Fibroblast of pulmonary artery (primary cell): ENCODE data around the gene ZNF175.
A peak's percentile ranks its signal among the peaks of the same experiment; 100 is the strongest.

Experiments used
- DNase-seq: peaks from one replicate; pipeline ENCODE4 v3.0.0-alpha.2; 2010; ENCODE audit warnings: low read depth
- H3K4me3 ChIP-seq: replicated peaks from 2 replicates; pipeline ENCODE4 v1.5.1; 2011; ENCODE audit warnings: low read depth, mild to moderate bottlenecking, control low read depth, low read length, moderate library complexity
- TF ChIP-seq, protein P1 (sequence below): IDR thresholded peaks from 2 replicates; pipeline ENCODE4 v1.5.1; 2011; ENCODE audit warnings: mild to moderate bottlenecking, control low read depth, low read length, inconsistent platforms; ENCODE audit errors: missing control alignments

Gene ZNF175

DNA sequence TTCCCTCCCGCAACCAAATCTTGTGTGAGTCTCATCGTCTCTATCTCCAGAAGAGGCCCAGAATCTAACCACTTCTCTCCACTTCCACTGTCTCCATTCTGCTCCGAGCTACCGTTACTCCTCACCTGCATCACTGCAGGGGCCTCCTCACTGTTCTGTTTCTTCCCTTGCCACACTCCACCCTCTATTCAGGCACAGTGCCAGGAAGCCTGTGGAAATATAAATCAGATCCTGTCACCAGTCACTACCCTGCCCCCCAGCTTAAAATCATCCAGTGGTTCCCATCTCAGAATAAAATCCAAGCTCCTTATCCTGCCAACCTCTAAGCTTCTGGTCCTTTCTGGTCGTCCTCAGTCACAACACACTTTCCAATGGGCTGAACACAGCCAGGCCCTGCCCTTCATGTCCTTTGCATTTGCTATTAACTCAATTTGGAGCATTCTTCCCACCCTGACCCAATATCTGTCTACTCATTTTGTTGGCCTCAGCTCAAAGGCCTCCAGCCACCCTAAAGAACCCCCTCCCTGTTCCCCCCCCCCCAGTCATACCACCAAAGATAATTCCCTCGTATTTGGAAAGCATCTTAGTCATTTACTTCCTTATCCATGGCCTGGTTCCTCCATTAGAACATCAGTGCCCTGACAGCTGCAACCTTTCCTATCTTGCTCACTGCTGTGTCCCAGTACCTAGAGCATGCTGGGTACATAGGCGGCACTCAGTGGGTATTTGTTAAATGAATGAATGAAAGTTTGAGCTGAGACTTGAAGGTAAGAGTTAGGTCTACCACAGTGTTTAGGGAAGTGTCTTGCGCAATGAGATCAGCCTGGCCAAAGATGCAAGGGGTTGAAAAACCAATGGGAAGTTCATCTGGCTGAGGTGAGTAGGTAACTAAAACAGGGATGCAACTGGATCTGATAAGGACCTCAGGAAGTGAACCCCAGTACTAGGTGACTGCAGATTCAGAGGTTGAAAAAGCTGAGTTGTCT, 24.4 kb downstream of the ZNF175 start:
- TF ChIP-seq, protein P1, sequence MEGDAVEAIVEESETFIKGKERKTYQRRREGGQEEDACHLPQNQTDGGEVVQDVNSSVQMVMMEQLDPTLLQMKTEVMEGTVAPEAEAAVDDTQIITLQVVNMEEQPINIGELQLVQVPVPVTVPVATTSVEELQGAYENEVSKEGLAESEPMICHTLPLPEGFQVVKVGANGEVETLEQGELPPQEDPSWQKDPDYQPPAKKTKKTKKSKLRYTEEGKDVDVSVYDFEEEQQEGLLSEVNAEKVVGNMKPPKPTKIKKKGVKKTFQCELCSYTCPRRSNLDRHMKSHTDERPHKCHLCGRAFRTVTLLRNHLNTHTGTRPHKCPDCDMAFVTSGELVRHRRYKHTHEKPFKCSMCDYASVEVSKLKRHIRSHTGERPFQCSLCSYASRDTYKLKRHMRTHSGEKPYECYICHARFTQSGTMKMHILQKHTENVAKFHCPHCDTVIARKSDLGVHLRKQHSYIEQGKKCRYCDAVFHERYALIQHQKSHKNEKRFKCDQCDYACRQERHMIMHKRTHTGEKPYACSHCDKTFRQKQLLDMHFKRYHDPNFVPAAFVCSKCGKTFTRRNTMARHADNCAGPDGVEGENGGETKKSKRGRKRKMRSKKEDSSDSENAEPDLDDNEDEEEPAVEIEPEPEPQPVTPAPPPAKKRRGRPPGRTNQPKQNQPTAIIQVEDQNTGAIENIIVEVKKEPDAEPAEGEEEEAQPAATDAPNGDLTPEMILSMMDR, result no peak
- peak overlapping the region; percentile 75 for H3K4me3 ChIP-seq
- DNase-seq, result no peak

DNA sequence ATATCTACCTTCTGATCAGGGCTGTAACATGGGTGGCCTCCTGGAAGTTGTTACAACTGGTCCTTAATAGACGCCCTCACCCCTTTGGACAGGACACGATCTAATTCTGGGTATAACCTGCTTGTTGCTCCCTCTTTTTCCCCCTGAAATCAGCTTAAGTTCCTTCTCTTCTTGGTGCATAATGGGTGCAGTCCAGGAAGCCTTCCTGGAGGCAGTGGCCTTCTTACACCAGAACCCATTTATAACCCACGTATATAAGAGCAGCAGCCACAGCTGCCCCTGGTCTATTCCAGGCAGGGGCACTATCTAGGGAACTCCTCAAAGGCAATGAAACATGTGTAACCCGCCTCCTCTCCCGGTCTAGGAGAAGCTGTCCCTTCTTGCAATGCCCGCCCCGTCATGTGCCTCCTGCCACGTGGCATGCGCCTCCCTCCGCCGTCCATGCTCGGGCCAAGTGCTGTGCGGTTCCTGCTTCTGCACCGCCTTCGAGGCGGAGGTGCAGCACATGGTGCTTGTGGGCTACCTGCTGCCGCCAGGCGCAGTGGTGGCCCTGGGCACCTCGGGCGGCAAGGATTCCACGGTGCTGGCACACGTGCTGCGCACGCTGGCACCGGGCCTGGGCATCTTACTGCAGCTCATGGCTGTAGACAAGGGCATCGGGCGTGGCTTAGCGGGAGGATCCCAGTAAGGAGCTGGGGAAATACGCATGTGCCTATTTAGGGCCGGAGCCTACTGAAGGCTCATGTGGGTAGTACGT, 27.3 kb downstream of the ZNF175 start:
- no peak for DNase-seq
- no peak overlapping the region for H3K4me3 ChIP-seq
- TF ChIP-seq, protein P1, result no peak

DNA sequence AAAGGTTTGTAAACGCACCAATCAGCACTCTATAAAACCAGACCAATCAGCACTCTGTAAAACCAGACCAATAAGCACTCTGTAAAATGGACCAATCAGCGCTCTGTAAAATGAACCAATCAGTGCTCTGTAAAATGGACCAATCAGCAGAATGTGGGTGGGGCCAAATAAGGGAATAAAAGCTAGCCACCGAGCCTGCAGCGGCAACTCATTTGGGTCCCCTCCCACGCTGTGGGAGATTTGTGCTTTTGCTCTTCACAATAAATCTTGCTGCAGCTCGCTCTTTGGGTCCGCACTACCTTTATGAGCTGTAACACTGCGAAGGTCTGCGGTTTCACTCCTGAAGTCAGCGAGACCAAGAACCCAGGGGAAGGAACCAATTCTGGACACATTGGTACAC, 28.0 kb downstream of the ZNF175 start:
- no peak for DNase-seq
- TF ChIP-seq, protein P1, result no peak
- no peak overlapping the region for H3K4me3 ChIP-seq

DNA sequence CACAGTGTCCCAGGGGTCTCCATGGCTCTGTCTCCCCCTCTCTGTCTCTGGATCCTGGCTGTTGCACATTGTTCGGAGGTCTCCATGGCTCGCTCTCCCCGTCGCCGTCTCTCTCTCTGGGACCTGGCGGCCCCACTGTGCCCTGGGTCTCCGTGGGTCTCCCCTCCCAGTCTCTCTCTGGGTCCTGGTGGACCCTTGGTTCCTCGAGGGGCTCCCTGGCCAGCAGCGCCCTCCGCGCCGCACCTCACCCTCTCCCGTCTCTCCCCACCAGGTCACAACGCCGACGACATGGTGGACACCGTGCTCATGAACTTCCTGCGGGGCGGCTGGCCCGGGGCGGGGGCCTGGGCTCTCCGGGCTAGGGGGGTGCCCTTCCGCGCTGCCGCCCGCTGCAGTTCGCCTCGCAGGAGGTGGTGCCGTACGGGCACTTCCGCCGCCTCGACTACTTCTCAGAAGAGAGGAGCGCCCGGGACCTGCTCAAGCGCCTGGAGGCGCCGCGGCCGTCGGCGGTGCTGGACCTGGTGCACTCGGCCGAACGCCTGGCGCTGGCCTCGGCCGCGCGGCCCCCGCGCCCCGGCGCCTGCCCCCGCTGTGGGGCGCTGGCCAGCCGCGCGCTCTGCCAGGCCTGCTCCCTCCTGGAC, 30.0 kb downstream of the ZNF175 start:
- TF ChIP-seq, protein P1, result no peak
- DNase-seq, result no peak
- no peak overlapping the region for H3K4me3 ChIP-seq

DNA sequence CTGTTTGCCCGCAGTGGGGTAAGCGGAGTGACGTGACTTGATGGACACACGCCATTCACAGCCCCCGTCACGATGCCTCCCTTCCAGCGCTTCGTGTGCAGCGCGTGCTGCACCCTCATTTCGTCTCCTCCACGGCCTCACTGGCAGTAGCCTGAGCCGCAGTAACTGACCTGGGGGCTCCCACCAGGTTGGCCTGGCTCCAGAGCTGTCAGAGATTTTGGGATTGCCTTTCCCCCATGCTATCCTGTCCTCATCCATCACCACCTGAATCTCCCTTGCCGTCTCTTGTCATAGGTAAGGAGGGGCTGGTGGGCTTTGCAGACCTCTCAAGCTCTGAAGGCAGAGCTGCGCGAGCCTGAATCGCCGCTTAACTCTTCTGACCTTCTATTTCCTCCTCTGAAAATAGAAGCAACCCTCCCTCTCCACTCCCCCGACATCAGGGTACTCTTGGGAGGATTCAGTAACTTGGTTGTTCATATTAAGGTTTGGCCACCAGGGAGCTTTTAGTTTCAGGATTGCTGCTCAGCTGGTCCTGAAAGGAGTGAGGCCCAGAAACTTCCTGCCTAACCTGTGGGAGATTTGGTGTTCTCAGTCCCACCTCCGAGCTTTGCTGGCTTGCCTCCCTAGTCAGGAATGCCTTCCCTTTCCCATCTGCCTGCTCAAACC, 31.2 kb downstream of the ZNF175 start:
- H3K4me3 ChIP-seq, result no peak overlapping the region
- TF ChIP-seq, protein P1, result no peak
- DNase-seq, result no peak

DNA sequence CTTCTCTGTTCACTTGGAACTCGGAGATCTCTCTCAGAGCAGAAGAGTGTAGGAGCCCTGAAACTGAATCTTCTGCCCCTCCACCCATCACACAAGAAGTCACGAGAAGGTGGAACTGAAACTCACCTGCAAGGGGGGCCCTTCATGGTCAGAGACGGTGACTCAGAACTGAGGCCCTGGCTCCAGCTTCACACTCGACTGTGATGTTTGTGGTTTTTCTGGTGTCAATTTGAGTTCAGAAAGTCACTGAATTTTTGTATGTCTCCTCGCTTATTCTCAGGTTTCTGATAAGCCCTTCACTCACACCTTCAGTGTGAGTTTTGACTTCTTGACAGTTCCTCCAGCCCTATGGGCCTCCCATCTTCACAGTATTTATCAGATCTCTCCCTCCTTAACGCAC, 36.0 kb downstream of the ZNF175 start:
- H3K4me3 ChIP-seq, result no peak overlapping the region
- TF ChIP-seq, protein P1, result no peak
- DNase-seq, result no peak
